GM12878 (cell line): ENCODE measurements around the gene EXPH5. TPM values are rescaled to one million over a fixed set of nuclear protein-coding genes. Genes with fewer than 3 reads are reported as not detected.

ENCODE experiments used
- BRCA1 ChIP-seq: IDR thresholded peaks from 2 replicates; pipeline ENCODE4 v1.6.1; 2011; ENCODE audit warnings: low read depth, low read length, improper control_type of control experiment
- CREB1 ChIP-seq: IDR thresholded peaks from 2 replicates; pipeline ENCODE4 v1.6.1; 2012; ENCODE audit warnings: low read depth, mild to moderate bottlenecking, inconsistent platforms
- CREM ChIP-seq: IDR thresholded peaks from 2 replicates; pipeline ENCODE4 v1.6.1; 2014; ENCODE audit warnings: antibody characterized with exemption, low read depth
- E2F8 ChIP-seq: fragments of 450-650 bp; IDR thresholded peaks from 2 replicates; pipeline ENCODE4 v1.6.1; 2018; ENCODE audit warnings: mild to moderate bottlenecking, low read depth, moderate library complexity; ENCODE audit not compliant: partially characterized antibody
- EED ChIP-seq: sonication (generic); IDR thresholded peaks from 2 replicates; pipeline ENCODE4 v1.6.1; 2016; ENCODE audit warnings: antibody characterized with exemption, low read depth
- GABPA ChIP-seq: IDR thresholded peaks from 2 replicates; pipeline ENCODE4 v1.6.1; 2014; ENCODE audit warnings: antibody characterized with exemption, low read depth, mild to moderate bottlenecking, inconsistent platforms
- HDAC6 ChIP-seq: fragments of 200-600 bp; sonication (generic); IDR thresholded peaks from one replicate; pipeline ENCODE4 v1.8.0; 2017; ENCODE audit warnings: antibody characterized with exemption; ENCODE audit not compliant: unreplicated experiment
- IRF4 ChIP-seq: IDR thresholded peaks from 2 replicates; pipeline ENCODE4 v1.6.1; 2011; ENCODE audit warnings: low read depth, low read length
- JUNB ChIP-seq: IDR thresholded peaks from 2 replicates; pipeline ENCODE4 v1.6.1; 2016; ENCODE audit warnings: antibody characterized with exemption, mild to moderate bottlenecking
- KDM1A ChIP-seq: fragments of 200-600 bp; sonication (generic); IDR thresholded peaks from 2 replicates; pipeline ENCODE4 v1.6.1; 2016; ENCODE audit warnings: borderline replicate concordance
- NFIC ChIP-seq: IDR thresholded peaks from 2 replicates; pipeline ENCODE4 v1.6.1; 2012; ENCODE audit warnings: low read depth, mild to moderate bottlenecking, inconsistent platforms, low read length, moderate library complexity
- NR2F1 ChIP-seq: fragments of 450-650 bp; conservative IDR thresholded peaks from 2 replicates; pipeline ENCODE4 v1.6.1; 2017; ENCODE audit warnings: mild to moderate bottlenecking
- PKNOX1 ChIP-seq: fragments of 450-650 bp; IDR thresholded peaks from 2 replicates; pipeline ENCODE4 v1.6.1; 2016; ENCODE audit warnings: mild to moderate bottlenecking
- POLR2AphosphoS2 ChIP-seq: IDR thresholded peaks from 2 replicates; pipeline ENCODE4 v1.6.1; 2011; ENCODE audit warnings: low read depth, mild to moderate bottlenecking, low read length, improper control_type of control experiment, moderate library complexity
- SKIL ChIP-seq: fragments of 450-650 bp; IDR thresholded peaks from 2 replicates; pipeline ENCODE4 v1.6.1; 2017; ENCODE audit warnings: mild to moderate bottlenecking, low read depth, inconsistent platforms; ENCODE audit not compliant: poor library complexity, severe bottlenecking
- SMAD5 ChIP-seq: IDR thresholded peaks from 2 replicates; pipeline ENCODE4 v1.6.1; 2016; ENCODE audit warnings: antibody characterized with exemption, low read depth
- SMC3 ChIP-seq: IDR thresholded peaks from 2 replicates; pipeline ENCODE4 v1.6.1; 2011; ENCODE audit warnings: low read length, improper control_type of control experiment, borderline replicate concordance
- SPI1 ChIP-seq: IDR thresholded peaks from 2 replicates; pipeline ENCODE4 v1.6.1; 2011; ENCODE audit warnings: low read depth, mild to moderate bottlenecking, low read length, moderate library complexity, borderline replicate concordance; ENCODE audit not compliant: insufficient read depth
- STAT1 ChIP-seq: fragments of 450-650 bp; conservative IDR thresholded peaks from 2 replicates; pipeline ENCODE4 v1.6.1; 2014; ENCODE audit warnings: antibody characterized with exemption, mild to moderate bottlenecking
- ZBTB40 ChIP-seq: fragments of 450-650 bp; IDR thresholded peaks from 2 replicates; pipeline ENCODE4 v1.6.1; 2016; ENCODE audit warnings: mild to moderate bottlenecking, moderate library complexity, borderline replicate concordance
- ZNF207 ChIP-seq: fragments of 450-650 bp; IDR thresholded peaks from 2 replicates; pipeline ENCODE4 v1.6.1; 2014; ENCODE audit warnings: antibody characterized with exemption, mild to moderate bottlenecking, borderline replicate concordance
- polyA plus RNA-seq, 11 experiments: library from polyadenylated mRNA; depleted of rRNA in 4 of 11; unstranded in 6 of 11; stranded (reverse) in 5 of 11; fragments of >200 nt; fragmentation: Nextera tagmentation in 4 of 11; fragmentation: Illumina TruSeq in 1 of 11; extraction: Ambion mirVana in 4 of 11; extraction: Trizol in 1 of 11; gene quantifications; 1 replicate in 1 of 11; 2 replicates in 10 of 11; pipeline versions ENCODE4 v1.2.1 to v1.2.3, GENCODE V29; 2011 to 2016; ENCODE audit warnings: inconsistent platforms in 2 of 11, missing spikeins in 2 of 11, low read depth in 1 of 11
- total RNA-seq, 4 experiments: library from RNA; depleted of rRNA in 3 of 4; stranded (reverse); fragments of >200 nt in 3 of 4; fragmentation: Illumina TruSeq in 1 of 4; extraction: Trizol in 1 of 4; gene quantifications; 2 replicates each; pipeline versions ENCODE4 v1.2.1 to v1.2.3, GENCODE V29; 2013 to 2021

EXPH5 gene
- total and polyA plus RNA-seq, 10 of the 15 experiments (the other 5 are each of a cell fraction or from before 2014, with no cell fraction given): 0.69 to 11.1 (median 4.3) TPM

DNA sequence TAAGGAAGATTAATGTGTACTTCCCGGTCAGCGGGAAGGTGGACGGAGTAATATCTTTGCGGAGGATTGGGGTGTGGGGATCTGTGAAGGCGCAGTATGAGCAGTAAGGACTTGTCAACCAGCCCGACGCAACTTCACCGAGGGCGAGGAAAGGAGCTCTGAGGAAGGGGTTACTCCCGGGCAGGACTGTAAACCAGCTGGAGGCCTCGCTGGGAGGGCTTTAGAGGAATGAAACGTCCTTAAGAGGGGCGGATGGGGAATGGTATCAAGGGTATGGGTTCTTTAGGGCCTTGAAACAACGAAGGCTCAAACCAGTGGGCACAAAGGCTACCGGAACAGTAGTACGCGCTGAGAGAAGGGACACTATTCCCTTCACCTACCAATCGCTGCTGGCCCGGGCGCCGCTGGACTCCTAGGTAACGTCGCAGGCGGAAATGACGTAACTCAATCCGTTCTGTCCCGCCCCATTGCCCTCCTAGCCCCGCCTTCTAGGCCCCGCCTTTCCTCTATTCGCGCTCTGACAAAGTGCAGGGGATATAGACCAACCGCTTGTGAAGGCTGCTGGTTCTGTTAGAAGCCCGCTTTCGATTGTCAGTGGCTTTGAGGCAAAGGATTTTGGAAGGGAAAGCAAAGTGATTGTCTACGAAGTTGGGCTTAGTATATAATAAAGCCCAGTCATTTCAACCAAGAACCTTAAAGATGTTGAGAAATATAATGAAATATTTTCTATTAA, 126.3 kb downstream of the EXPH5 start, which contains the start of gene C11orf65 (continued):
- TF ChIP-seq ZBTB40: peak; percentile 85
- TF ChIP-seq SKIL: no peak
- TF ChIP-seq SMC3: 0 out of 2 replicates have a peak, but pooled peaks have one; percentile 6
- no peak for TF ChIP-seq BRCA1
- peak; percentile 97 for TF ChIP-seq CREM
- peak; percentile 26; the same call in 1 of the 2 replicates for TF ChIP-seq SPI1
- peak; percentile 91 for TF ChIP-seq SMAD5
- peak; percentile 84; the same call in 1 of the 2 replicates for TF ChIP-seq POLR2AphosphoS2
- no peak for TF ChIP-seq JUNB
- TF ChIP-seq CREB1: peak; percentile 95
- TF ChIP-seq PKNOX1: peak; percentile 23; the same call in 1 of the 2 replicates
- TF ChIP-seq GABPA: peak; percentile 89
- TF ChIP-seq HDAC6: no peak
- peak; percentile 28 for TF ChIP-seq E2F8
- 0 out of 2 replicates have a peak, but pooled peaks have one; percentile 3 for TF ChIP-seq NFIC
- TF ChIP-seq ZNF207: no peak
- no peak for TF ChIP-seq NR2F1
- TF ChIP-seq KDM1A: no peak
- no peak for TF ChIP-seq IRF4
- TF ChIP-seq EED: no peak; the same call in 1 of the 2 replicates
- no peak for TF ChIP-seq STAT1
